HG03095 (cell line): Measurements from ENCODE around the gene GPC3.

Experiments used
- ATAC-seq: cut with Tn5 transposase; IDR thresholded peaks from one replicate; pipeline ENCODE4 v1.9.1; 2021; ENCODE audit warnings: moderate library complexity; ENCODE audit not compliant: unreplicated experiment

GPC3 gene

DNA sequence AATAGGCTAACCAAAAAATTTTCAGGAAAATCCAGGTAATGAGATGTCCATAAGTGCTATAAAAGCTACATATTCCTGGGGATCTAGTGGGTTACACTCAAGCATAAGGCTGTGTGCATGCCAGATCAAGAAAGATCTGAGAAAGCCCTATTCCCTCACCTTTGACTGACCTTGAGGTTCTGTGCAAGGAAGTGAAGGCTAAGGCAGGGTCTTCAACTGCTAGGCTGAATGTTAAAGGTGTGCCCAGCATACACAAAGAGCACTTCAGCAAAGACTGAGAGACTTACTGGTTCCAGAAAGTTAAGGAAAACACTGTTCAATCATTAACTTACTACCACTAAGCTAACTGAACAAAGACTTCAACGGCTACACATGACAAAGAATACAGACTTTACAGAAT, 269.7 kb downstream of the GPC3 start:
- ATAC-seq = no peak

DNA sequence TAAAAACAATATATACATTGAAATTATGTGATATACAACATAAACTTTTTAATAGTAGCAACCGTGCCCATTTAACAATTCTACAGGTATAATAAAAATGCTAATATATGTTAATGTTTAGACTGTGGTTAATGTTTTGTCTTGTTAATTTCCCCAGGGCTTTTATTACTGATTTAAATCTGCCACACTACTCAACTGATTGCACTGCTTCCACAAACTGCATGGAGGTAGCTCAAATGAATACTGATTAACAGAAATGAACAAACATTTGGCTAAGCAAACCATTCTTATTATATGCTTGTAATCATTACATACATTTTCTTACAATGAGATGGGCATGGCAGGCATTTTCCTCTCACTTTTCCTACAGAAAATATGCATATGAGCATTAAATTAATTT, 275.9 kb downstream of the GPC3 start:
- no peak for ATAC-seq

GRCh38 chrX:133706890-133707289, 278.5 kb downstream of the GPC3 start:
- ATAC-seq = no peak

- no peak for ATAC-seq
Observed at GRCh38 chrX:133702230-133702629, 283.2 kb downstream of the GPC3 start.

DNA sequence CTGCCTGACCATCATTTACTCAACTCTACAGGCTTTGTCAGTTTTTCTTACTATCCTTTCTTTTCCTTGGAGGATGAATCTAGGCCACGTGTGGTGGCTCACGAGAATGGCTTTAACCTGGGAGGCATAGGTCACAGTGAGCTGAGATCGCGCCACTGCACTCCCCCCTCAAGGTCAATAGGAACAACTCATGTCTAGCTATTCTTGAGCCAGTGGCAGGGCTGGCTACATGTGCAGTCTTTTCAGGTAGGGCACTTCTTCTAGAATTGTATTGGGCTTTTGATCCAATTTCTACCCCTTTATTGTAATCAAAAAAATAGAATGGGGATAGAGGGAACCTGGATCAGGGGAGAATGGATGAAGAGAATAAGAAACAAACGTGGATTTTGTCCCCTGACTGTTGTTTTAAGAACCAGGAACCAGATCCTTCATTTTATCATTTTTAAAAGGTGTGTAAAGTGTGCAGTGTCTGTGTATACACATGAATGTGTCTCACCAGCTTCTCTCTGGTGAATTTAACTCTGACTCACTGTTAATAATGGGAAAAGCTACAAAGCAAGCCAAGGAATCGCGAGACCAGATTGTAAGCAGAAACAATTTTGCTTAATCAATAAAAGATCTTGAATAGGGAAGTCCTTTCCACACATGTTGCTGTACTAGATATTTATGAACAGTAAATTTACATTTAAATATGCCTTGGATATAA, 286.2 kb downstream of the GPC3 start:
- ATAC-seq = no peak

GRCh38 chrX:133698298-133698697, 287.1 kb downstream of the GPC3 start:
- no peak for ATAC-seq

DNA sequence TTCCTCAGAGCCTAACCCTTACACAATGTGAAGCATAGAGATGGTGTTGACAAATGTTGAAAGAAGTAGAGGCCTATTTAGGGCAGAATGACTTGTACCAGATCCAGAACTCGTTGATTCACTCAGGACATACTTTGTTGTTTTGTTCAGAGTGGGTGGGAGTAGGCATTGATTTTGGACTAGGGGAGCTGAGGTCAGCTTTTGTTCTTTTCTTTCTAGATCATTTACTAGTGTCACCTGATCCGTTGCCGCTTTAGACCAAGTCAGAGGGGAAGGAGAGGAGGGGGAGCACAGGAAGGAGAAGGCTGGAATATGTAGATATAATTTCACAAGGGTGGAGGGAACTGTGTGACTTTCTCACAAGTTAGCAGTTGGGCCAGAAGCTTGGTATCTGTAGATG, 287.7 kb downstream of the GPC3 start:
- ATAC-seq = no peak

- no peak for ATAC-seq
Observed at GRCh38 chrX:133689997-133690599, 295.3 kb downstream of the GPC3 start.

DNA sequence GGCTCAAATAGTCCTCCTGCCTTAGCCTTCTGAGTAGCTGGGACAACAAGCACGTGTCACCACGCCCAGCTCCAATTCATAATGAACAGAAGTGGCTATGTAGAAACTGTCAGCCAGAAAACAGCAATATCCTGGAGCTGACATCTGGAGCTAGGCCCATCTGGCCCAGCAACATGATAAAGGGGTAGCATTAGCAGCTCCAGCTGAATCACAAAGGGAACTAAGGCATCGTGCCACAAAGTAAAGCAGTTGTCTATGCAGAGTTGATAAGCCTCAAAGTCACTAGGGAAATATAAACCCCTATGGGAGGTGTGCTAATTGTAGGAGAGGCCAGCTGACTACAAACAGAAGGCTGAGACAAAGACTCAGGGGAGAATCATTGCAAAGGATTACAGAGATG, 299.6 kb downstream of the GPC3 start:
- ATAC-seq = no peak

DNA sequence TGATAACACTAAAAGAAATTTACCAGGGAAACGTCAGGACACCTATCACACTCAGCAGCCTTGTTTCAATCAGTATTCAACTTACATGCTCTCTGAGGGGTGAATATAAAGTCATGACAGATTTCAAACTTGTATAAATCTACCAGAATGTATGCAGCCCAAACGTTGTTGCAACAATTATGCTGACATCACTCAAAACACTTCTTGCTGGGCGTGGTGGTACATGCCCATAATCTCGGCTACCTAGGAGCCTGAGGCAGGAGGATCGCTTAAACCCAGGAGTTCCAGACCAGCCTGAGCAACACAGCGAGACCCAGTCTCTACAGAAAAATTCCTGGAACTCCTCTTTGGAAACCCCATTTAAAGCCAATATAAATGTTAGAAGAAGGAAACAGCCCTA, 303.5 kb downstream of the GPC3 start:
- ATAC-seq = no peak

GRCh38 chrX:133681421-133681820, 304.0 kb downstream of the GPC3 start:
- no peak for ATAC-seq

DNA sequence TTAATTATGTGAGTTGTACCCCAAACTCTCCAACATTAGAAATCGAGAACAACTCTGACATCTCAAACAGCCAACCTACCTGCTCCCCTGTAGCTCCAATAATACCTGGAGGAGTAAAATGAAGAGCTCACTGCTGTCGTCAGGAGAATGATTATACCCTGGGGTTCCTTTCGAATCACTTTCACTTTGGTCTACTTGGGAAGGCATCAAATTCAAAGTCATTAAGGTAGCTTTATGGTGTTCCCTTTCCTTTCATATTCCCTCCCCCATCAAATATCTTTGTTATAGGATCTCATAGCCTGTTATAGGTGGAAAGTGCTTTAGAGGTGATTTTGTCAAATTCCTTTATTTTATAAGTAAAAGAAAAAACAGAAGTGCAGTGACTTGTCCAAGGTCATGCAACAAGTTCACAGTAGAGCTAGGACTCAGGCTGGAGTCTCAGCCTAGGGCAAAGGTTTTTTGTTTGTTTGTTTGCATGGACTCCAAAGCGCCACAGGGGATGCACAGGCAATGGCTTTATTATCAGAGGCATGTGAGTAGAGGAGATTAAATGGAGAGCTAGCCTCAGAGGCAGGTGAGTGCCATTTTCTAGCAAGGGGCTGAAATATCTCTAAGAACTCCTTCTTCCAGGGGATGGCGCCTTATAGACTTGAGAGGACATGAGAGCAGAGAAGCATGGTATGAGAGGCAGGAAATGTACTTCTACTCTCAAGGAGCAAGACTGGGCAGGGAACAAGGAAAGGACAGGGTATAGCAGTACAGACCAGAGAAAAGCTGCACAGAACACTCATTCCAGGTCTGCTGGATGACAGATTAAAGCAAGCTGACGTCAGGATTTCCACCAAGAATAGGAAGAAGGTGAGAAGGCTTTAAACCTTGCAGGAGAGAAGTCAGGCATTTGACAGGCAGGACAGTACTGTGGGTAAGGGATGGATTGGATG, 308.0 kb downstream of the GPC3 start:
- no peak for ATAC-seq

DNA sequence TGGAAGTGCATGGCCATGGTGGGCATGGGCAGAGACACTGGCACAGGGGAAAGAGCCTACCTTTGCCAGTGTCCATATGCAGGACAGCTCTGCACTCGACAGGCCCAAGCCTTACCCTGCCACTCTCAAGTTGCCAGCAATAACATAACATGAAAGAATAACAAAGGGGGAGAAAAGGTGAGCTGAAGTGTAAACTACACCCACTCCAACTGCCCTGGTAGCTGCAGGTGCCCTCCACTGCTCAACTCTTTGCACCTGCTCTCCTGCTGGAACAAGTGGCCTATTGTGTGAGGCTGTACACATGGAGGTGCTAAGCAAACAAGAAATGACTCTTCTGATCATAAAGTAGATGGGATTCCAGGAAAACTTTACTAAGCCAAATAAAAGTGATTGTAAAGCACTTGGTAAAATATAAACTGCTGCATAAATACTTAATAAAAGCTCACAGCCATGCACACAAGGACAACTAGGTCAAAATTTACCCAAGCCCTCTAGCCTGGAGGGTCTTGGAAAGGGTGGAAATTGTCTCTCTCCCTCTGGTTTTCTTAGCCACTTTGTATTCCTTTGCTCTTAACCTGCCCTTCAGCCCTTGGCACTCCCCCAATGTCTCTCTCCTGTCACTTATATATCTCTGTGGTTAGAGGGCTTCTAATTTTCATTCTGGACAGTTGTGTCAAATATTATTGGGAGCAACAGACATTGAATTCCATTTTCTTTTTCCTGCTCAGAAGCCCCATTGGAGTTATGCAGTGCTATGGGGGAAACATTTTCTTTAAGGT, 308.9 kb downstream of the GPC3 start:
- no peak for ATAC-seq

- ATAC-seq = no peak
Observed at GRCh38 chrX:133674726-133675470, 310.5 kb downstream of the GPC3 start.

DNA sequence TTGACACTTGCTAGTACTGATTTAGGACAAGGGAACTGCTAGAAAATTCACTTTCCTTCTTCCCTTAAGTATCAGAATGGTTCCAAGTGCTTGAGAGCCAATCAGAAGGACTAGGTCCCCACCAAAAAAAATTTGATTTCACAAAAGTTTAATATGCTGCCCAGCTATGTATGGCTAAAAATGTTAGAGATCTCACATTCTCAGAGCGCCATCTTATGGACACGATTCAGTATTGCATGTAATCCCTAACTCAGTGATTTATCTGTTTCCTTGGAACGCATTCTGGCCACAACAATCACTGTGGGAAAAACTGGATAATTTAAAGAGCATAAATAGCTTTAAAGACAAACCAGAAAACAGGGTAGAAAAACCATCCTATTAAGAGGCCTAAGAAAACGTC, 315.0 kb downstream of the GPC3 start:
- ATAC-seq = no peak

GRCh38 chrX:133669214-133669613, 316.2 kb downstream of the GPC3 start:
- ATAC-seq = no peak

DNA sequence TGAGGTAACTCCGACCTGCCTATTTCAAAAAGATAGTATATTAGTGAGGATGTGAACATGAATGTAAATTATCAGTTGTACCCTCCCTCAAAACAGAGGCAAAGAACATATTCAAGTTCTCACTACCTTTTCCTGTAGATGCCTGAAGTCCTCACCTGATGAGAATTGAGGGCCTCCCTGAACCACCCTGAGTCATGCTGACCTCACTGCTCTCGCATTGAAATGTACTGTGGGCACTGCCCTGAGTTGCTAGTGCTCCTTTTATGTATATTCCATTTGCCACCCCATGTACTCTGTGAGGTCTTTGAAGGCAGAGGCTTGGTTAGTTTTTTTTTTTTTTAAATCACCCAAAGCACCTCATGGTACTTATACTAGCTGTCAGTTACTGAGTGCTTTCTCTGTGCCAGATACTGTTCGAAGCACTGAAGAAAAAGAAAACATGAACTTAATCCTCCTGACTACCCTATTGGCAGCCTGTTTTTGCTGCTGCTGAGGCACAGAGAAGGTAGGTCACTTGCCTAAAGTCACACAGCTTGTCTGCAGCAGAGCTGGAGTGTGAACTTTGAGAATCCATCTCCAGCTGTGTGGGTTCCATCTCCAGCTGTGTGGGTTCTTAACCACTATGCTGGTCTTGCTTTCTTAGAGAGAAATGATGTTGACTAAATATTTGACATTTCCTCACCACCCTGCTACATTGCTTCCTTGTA, 317.0 kb downstream of the GPC3 start:
- no peak for ATAC-seq

DNA sequence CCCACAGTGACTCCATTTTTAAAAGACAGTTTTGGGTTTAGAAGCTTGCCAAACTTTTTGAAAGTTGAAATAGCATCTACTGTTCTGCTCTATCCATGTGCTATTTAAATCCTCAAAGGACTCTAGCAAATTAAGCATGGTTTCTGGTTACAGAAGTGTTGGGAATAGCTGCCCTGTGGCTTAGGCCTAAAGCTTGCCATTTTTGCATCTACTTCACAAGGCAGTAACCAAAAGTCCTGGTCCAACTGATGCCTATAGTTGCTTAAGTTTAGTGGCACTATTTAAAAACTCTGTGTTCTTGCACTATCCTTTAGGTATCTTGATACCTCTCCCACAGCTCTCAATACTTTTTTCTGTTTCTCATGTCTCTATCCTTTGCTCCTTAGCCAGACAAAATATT, 319.1 kb downstream of the GPC3 start:
- ATAC-seq = no peak

- ATAC-seq = no peak
Observed at GRCh38 chrX:133661962-133662839, 323.2 kb downstream of the GPC3 start.
